ENCODE measurements around the gene TRIM34. TPM values are rescaled to one million over a fixed set of nuclear protein-coding genes. Genes with fewer than 3 reads are reported as not detected.
"Not testable (repeated sequence)": the region's sequence is repeated elsewhere in the genome, so short reads cannot be mapped to it uniquely, and the experiment has no call there.

TRIM34 gene
- polyA plus RNA-seq, 1 donor from 2014 or later = 22.9 TPM

DNA sequence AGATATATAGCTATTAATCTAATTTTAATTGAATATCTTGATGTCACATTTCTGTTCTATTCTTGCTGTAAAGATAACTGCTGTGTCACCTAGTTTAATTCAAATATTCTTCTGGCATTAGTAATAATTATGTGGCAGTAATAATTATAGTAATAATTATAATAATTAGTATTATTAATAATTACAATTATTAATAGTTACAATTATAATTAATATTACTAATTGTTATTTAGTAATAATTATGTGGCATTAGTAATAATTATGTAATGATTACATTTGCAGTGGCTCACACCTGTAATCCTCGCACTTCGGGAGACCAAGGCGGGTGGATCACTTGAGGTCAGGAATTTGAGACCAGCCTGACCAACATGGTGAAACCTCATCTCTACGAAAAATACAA is 61.6 kb downstream of the TRIM34 start:
- no peaks in the 10 kb centered on the region for H3K9me3 Mint-ChIP-seq
- no peak overlapping the region for H3K4me3 Mint-ChIP-seq
- peaks cover 1% of the 10 kb centered on the region for H3K36me3 Mint-ChIP-seq
- H3K4me1 Mint-ChIP-seq = peaks cover 36 to 39% (median 38%) of the 10 kb centered on the region in 3 donors
- H3K27me3 Mint-ChIP-seq = no peaks in the 10 kb centered on the region
- H3K27ac Mint-ChIP-seq = no peak overlapping the region

DNA sequence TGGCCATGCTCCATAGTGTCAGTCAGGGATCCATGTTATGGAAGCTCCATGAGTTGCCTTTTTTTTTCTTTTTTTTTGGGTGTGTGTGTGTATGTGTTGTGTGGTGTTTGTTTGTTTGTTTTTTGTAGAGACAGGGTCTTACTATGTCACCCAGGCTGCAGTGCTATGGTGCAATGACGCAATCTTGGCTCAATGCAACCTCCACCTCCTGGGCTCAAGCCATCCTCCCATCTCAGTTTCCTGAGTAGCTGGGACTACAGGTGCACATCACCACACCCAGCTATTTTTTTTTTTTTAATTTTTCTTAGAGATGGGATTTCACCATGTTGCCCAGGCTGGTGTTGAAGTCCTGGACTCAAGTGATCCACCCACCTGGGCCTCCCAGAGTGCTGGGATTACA is 63.7 kb downstream of the TRIM34 start:
- Mint-ChIP-seq H3K27me3 (no peaks in the 10 kb centered on the region), H3K27ac (peak overlapping the region in 2 of 3 donors; percentile 98), H3K9me3 (no peaks in the 10 kb centered on the region), H3K36me3 (peaks cover 4% of the 10 kb centered on the region), H3K4me3 (peak overlapping the region in 3 of 4 donors; percentile 27 to 61 (median 53)), H3K4me1 (peaks cover 41 to 43% (median 41%) of the 10 kb centered on the region in 3 donors)

DNA sequence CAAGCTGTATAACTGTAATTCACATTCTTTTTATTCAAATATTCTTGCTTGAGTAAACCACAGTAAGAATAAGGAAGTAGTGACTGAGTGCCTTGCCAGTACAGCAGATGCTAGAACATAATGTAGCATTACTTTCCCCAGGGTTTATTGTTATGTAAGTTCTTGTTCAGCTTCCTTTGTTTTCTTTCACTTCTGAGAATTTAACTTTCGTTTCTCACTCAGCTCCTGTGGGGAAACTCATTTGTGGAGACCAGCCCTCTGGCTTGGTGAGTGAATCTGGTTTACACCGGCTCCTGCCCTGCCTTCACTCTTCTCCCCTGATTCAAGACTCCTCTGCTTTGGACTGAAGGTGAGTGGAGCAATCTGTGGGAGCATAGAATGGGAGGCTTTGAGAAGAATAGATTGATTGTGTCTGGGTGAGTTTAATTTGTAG is 64.8 kb downstream of the TRIM34 start, which contains the start of gene TRIM22:
Gene TRIM22 (plus strand): TSS at position 240 of the 433 bp plus-strand sequence. CDS start 6,443 bp downstream, outside the sequence.
- H3K9me3 Mint-ChIP-seq = no peaks in the 10 kb centered on the region
- H3K27ac Mint-ChIP-seq = peak within 1 kb of the TSS; percentile 87 to 98 (median 98)
- H3K27me3 Mint-ChIP-seq = no peaks in the 10 kb centered on the region
- H3K36me3 Mint-ChIP-seq = peaks cover 4% of the 10 kb centered on the region
- H3K4me1 Mint-ChIP-seq = peaks cover 38 to 43% (median 42%) of the 10 kb centered on the region in 3 donors
- peak within 1 kb of the TSS; percentile 90 to 100 (median 98) for H3K4me3 Mint-ChIP-seq

DNA sequence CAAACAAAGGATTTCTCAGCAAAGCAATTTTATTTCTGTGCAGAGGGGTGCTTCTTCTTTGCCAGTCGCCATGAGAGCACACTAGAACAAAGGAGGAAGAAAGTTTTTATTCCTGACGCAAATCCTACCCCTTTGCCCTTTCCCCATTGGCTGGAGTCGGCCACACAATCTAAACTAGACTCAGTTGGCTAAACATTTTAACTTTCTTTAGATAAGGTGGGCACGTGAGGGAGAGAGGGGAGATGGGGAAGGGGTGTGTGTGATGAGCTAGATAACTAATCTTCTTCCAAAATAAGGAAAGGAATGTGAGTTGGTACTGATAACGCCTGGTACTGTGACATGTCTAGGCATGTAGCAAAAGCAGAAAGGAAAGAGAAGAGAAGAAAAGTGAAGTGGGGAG is 65.4 kb downstream of the TRIM34 start:
- Mint-ChIP-seq H3K4me1 (peaks cover 38 to 44% (median 43%) of the 10 kb centered on the region in 3 donors), H3K4me3 (peak overlapping the region; percentile 90 to 100 (median 98)), H3K9me3 (no peaks in the 10 kb centered on the region), H3K27ac (peak overlapping the region; percentile 87 to 98 (median 98)), H3K36me3 (peaks cover 4% of the 10 kb centered on the region), H3K27me3 (no peaks in the 10 kb centered on the region)

DNA sequence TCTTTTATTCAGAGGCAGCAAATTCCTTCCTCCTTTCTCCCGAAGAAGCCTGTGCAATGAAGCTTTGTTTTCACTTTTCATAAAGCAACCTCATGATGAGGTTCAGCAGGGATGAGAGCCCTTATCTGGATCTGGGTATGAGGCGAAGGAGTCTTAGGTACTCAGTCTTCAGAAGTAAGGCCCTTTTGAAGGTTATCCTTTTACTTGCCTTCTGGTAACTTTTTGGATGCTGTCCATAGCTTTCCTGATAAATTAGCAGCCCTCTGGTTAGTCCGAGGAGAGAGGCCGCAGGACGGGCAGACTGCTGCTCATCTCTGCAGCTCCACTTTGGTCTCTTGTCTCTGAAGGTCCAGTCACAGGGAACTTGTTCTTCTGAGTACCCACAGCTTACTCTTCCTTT is 65.9 kb downstream of the TRIM34 start:
- H3K36me3 Mint-ChIP-seq = peaks cover 4% of the 10 kb centered on the region
- no peaks in the 10 kb centered on the region for H3K9me3 Mint-ChIP-seq
- no peaks in the 10 kb centered on the region for H3K27me3 Mint-ChIP-seq
- H3K4me3 Mint-ChIP-seq = peak overlapping the region; percentile 90 to 100 (median 98)
- H3K4me1 Mint-ChIP-seq = peaks cover 38 to 42% (median 42%) of the 10 kb centered on the region in 3 donors
- peak overlapping the region; percentile 87 to 98 (median 98) for H3K27ac Mint-ChIP-seq

DNA sequence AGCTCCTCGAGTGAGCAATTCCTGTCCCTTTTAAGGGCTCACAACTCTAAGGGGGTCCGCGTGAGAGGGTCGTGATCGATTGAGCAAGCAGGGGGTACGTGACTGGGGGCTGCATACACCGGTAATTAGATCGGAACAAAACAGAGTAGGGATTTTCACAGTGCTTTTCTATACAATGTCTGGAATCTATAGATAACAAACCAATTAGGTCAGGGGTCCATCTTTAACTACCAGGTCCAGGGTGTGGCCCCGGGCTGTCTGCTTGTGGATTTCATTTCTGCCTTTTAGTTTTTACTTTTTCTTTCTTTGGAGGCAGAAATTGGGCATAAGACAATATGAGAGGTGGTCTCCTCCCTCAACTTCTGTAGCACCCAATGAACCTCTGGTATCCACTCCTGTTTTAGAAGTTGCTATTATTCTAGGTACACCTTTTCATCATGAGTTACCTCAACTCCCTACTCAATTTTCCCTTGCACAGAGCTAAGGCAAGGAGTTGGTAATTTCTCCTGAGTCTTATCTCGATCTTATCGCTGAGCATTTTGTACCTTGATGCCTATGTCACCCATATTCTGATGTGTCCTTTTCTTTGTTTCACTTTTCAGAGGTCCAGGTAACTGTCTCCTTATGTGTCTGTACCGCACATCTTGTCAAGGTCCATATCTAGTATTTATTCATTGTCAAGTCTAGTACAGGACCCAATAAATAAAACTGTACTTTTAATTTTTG is 66.6 kb downstream of the TRIM34 start:
- H3K36me3 Mint-ChIP-seq, H3K27me3 Mint-ChIP-seq, H3K9me3 Mint-ChIP-seq: not testable (repeated sequence)
- Mint-ChIP-seq H3K4me1 (peaks cover 35 to 47% (median 42%) of the 10 kb centered on the region in 3 donors), H3K4me3 (peak overlapping the region; percentile 90 to 100 (median 98)), H3K27ac (peak overlapping the region; percentile 87 to 98 (median 98))

DNA sequence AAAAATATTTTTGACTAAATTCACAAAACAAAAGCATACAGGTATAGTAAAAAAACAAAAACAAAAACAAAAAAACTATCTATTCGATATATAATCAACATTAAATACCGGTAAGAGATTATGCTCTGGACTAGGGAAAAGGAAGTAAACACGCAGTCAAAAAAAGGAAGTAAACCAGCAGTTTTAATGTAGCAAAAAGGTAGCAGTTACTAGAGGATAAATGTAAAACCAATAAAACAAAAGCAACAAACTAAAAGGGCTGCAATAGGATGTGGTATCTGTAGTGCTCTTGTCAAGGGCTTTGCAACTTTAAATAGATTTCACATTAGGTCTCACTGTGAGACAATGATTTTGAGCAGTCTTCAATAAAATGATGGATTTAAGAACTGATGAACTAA is 67.2 kb downstream of the TRIM34 start:
- peak overlapping the region; percentile 87 to 98 (median 98) for H3K27ac Mint-ChIP-seq
- no peaks in the 10 kb centered on the region for H3K27me3 Mint-ChIP-seq
- H3K4me1 Mint-ChIP-seq = peaks cover 35 to 48% (median 44%) of the 10 kb centered on the region in 3 donors
- H3K9me3 Mint-ChIP-seq = no peaks in the 10 kb centered on the region
- peaks cover 6% of the 10 kb centered on the region for H3K36me3 Mint-ChIP-seq
- peak overlapping the region; percentile 90 to 100 (median 98) for H3K4me3 Mint-ChIP-seq

Other genes with a start within 250 kb of the TRIM34 start
- not detected for gene OR51M1, start 241.2 kb upstream of the TRIM34 start, polyA plus RNA-seq
- gene OR51Q1, start 202.9 kb upstream of the TRIM34 start, polyA plus RNA-seq = not detected
- gene OR51I1, start 183.5 kb upstream of the TRIM34 start, polyA plus RNA-seq = not detected
- gene OR51I2, start 175.7 kb upstream of the TRIM34 start, polyA plus RNA-seq = not detected
- not detected for gene OR52D1, start 136.3 kb upstream of the TRIM34 start, polyA plus RNA-seq
- gene UBQLN3, start 115.0 kb upstream of the TRIM34 start, polyA plus RNA-seq = not detected
- not detected for gene UBQLNL, start 108.3 kb upstream of the TRIM34 start, polyA plus RNA-seq
- not detected for gene OR52H1, start 76.5 kb upstream of the TRIM34 start, polyA plus RNA-seq
- not detected for gene OR52B6, start 44.1 kb upstream of the TRIM34 start, polyA plus RNA-seq
- gene TRIM6, start 28.4 kb upstream of the TRIM34 start, polyA plus RNA-seq = not detected
- gene TRIM5, start 60.1 kb downstream of the TRIM34 start, polyA plus RNA-seq = 4.5 TPM
- 210 TPM for gene TRIM22, start 64.8 kb downstream of the TRIM34 start, polyA plus RNA-seq
- not detected for gene OR56B1, start 111.4 kb downstream of the TRIM34 start, polyA plus RNA-seq
- gene OR52N4, start 129.2 kb downstream of the TRIM34 start, polyA plus RNA-seq = 0.75 TPM
- not detected for gene OR52N5, start 158.4 kb downstream of the TRIM34 start, polyA plus RNA-seq
- not detected for gene OR52N1, start 166.3 kb downstream of the TRIM34 start, polyA plus RNA-seq
- not detected for gene OR52N2, start 183.9 kb downstream of the TRIM34 start, polyA plus RNA-seq
- not detected for gene OR52E6, start 216.9 kb downstream of the TRIM34 start, polyA plus RNA-seq
- not detected for gene OR52E8, start 232.7 kb downstream of the TRIM34 start, polyA plus RNA-seq

All from IgD-negative memory B cell (primary cell).